ENCODE measurements around the gene INTS4. TPM values are rescaled to one million over a fixed set of nuclear protein-coding genes. Genes with fewer than 3 reads are reported as not detected.
"Not testable (repeated sequence)": the region's sequence is repeated elsewhere in the genome, so short reads cannot be mapped to it uniquely, and the experiment has no call there.

INTS4 gene
- total RNA-seq, 1 donor from 2014 or later: 48.1 TPM

GRCh38 chr11:77876045-77876444 is 118.4 kb downstream of the INTS4 start:
- DNase-seq: no peak

- no peak for DNase-seq
These were observed 120.3 kb downstream of the INTS4 start for GRCh38 chr11:77874206-77874605.

- no peak for DNase-seq
These were observed 121.1 kb downstream of the INTS4 start for GRCh38 chr11:77873345-77873744.

- DNase-seq: no peak
These were observed 122.6 kb downstream of the INTS4 start for GRCh38 chr11:77871855-77872254.

GRCh38 chr11:77868744-77869143 is 125.7 kb downstream of the INTS4 start:
- no peak for DNase-seq

- DNase-seq: no peak
These were observed 128.1 kb downstream of the INTS4 start for GRCh38 chr11:77866336-77866735.

- no peak for DNase-seq
These were observed 128.7 kb downstream of the INTS4 start for GRCh38 chr11:77865805-77866204.

- DNase-seq: not testable (repeated sequence)
These were observed 133.0 kb downstream of the INTS4 start for GRCh38 chr11:77861444-77861843.

- not testable (repeated sequence) for DNase-seq
These were observed 136.5 kb downstream of the INTS4 start for GRCh38 chr11:77857906-77858457.

- no peak for DNase-seq
These were observed 139.6 kb downstream of the INTS4 start for GRCh38 chr11:77854838-77855237.

GRCh38 chr11:77851503-77851902 is 143.0 kb downstream of the INTS4 start:
- DNase-seq: no peak

GRCh38 chr11:77843700-77844099 is 150.8 kb downstream of the INTS4 start:
- DNase-seq: not testable (repeated sequence)

- DNase-seq: no peak
These were observed 151.9 kb downstream of the INTS4 start for GRCh38 chr11:77842441-77843121.

GRCh38 chr11:77833302-77833701 is 161.2 kb downstream of the INTS4 start:
- DNase-seq: no peak

- no peak for DNase-seq
These were observed 165.5 kb downstream of the INTS4 start for GRCh38 chr11:77828926-77829325.

Small RNA genes lying within 50 kb of the gene (small RNA-seq; reads per million reads assigned to genes)
- gene AP002812.4 (ENCODE audit: low replicate concordance): not detected

Other genes starting within 250 kb of the INTS4 start
- 73.4 TPM for gene RSF1, start 173.9 kb downstream of the INTS4 start, total RNA-seq
- gene AAMDC, start 173.5 kb downstream of the INTS4 start, total RNA-seq: 14.7 TPM
- 2.9 TPM for gene KCTD14, start 28.6 kb upstream of the INTS4 start, total RNA-seq
- 2.1 TPM for gene THRSP, start 69.2 kb upstream of the INTS4 start, total RNA-seq
- 135 TPM for gene NDUFC2, start 85.2 kb upstream of the INTS4 start, total RNA-seq
- 17.8 TPM for gene ALG8, start 145.0 kb upstream of the INTS4 start, total RNA-seq
- 4.1 TPM for gene KCTD21, start 194.0 kb upstream of the INTS4 start, total RNA-seq
- gene USP35, start 194.3 kb upstream of the INTS4 start, total RNA-seq: 8.2 TPM

Data from tongue (tissue), 3 donors.